HG02571 (cell line): ENCODE data around the gene CPNE8.

Experiments
- ATAC-seq: cut with Tn5 transposase; IDR thresholded peaks from one replicate; pipeline ENCODE4 v1.9.1; 2021; ENCODE audit warnings: mild to moderate bottlenecking, moderate library complexity; ENCODE audit not compliant: unreplicated experiment

The CPNE8 gene

GRCh38 chr12:38838056-38838850 is 67.1 kb downstream of the CPNE8 start:
- no peak for ATAC-seq

DNA sequence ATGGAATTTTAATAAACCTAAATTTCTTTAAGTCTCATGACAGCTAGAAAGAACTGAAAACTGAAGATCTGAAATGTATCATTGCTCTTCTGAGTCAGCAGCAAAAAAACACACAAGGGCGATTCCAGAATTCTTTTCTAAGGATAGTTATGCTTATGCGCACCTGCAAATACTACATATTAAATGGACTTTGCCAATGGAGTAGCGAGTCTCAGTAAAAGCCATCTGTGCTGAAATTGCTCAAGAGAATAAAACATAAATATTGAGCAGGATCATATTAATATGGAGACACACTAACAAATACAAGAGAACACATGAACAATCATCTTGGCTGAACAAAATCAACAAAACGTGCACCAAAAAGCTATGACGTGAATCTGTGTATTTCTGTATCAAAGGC is 73.7 kb downstream of the CPNE8 start:
- ATAC-seq, result no peak

DNA sequence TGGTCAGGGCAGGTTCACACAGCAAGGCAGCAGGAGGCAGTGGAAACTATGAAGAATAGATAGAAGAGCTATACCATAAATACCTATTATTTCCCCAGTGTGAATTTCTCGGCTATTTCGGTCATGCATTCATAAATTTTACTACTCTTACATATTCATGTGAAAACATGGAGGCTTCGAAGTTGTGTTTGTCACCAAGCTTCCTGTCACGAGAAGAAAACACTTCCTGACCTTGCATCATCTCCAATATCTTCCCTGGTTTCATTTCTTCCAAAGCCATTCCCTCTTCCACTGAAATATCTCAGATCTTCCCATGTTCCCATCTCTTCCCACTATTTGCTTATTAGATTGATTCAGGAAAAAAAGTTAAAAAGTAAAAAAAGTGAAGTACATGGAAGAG is 80.4 kb downstream of the CPNE8 start:
- ATAC-seq, result no peak

DNA sequence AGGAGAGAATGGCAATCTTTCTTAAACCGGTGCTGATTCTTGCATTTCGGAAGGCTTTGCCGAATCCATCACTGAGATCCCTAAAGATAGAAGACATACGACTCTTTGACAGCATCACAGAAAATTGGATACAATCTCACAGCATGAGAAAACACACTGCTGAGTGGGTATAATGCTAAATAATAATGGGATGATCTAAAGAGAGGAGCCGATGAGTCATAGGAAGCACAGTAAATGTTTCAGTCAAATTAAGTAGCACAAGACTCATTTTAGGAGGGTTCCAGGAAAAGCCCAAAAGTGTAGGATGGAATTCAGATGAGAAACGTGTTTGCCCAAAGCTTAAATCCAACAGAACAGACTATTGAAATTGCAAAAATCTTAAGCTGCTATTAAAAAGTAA is 81.7 kb downstream of the CPNE8 start:
- ATAC-seq, result no peak

- no peak for ATAC-seq
These were observed 82.1 kb downstream of the CPNE8 start for GRCh38 chr12:38823314-38823713.

DNA sequence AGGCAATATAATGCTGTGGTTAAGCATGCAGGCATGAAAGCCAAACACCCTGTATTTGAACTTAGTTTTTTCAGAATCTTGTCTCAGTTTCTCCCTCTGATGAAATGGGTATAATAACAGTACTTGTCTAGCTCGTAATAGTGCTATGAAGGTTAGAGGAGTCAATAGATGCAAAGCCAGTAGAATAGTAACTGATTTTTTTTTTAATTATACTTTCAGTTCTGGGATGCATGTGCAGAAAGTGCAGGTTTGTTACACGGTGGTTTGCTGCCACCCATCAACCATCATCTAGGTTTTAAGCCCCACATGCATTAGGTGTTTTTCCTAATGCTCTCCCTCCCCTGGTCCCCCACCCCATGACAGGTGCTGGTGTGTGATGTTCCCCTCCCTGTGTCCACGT is 87.4 kb downstream of the CPNE8 start:
- ATAC-seq, result no peak

DNA sequence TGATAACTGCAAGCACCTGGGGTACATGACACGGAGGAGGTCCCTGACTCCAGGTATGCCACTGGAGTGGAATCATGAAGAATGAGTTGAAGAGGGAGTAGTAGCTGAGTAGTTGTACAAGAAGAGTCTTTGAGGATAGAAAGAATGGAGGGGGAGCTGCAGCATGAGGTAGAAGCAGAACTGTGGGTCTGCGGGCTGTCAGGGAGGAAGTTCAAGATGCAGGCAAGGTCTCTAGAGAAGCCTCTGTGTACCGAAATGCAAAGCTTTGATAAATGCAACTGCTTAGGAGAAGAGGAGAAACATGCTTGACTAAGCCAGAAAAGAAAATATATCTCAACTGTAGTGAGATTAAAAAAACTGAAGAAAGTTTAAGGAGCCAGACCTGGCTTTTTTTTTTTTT is 91.5 kb downstream of the CPNE8 start:
- no peak for ATAC-seq

GRCh38 chr12:38811814-38812356 is 93.5 kb downstream of the CPNE8 start:
- no peak for ATAC-seq

- ATAC-seq, result no peak
These were observed 95.6 kb downstream of the CPNE8 start for GRCh38 chr12:38809832-38810231.

- ATAC-seq, result no peak
These were observed 117.3 kb downstream of the CPNE8 start for GRCh38 chr12:38788106-38788505.

GRCh38 chr12:38785381-38785780 is 120.0 kb downstream of the CPNE8 start:
- ATAC-seq, result no peak

DNA sequence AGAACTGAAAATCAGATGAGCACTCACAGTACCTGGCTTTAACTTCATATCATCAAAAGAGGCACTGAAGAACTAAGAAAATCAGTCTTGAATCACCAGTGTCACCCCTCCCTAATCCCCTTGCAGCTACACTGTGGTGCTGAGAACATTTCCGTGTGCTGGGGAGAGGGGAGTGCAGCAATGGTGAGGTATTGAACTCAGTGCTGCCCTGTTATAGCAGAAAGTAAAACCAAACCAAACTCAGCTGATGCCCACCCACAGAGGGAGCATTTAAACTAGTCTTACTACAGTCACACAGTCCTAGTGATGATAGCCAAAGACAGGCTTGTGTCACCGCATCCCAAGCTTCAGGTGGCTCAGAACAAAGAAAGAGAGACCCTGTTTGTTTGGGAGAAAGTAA is 122.1 kb downstream of the CPNE8 start:
- ATAC-seq, result no peak

- ATAC-seq, result no peak
These were observed 123.0 kb downstream of the CPNE8 start for GRCh38 chr12:38782359-38782758.

- no peak for ATAC-seq
These were observed 128.7 kb downstream of the CPNE8 start for GRCh38 chr12:38776647-38777046.

- peak; percentile 97 for ATAC-seq
These were observed 129.9 kb downstream of the CPNE8 start for GRCh38 chr12:38775457-38775856.

- ATAC-seq, result no peak
These were observed 133.0 kb downstream of the CPNE8 start for GRCh38 chr12:38772437-38772836.

- peak; percentile 58 for ATAC-seq
These were observed 133.5 kb downstream of the CPNE8 start for GRCh38 chr12:38771871-38772270.

DNA sequence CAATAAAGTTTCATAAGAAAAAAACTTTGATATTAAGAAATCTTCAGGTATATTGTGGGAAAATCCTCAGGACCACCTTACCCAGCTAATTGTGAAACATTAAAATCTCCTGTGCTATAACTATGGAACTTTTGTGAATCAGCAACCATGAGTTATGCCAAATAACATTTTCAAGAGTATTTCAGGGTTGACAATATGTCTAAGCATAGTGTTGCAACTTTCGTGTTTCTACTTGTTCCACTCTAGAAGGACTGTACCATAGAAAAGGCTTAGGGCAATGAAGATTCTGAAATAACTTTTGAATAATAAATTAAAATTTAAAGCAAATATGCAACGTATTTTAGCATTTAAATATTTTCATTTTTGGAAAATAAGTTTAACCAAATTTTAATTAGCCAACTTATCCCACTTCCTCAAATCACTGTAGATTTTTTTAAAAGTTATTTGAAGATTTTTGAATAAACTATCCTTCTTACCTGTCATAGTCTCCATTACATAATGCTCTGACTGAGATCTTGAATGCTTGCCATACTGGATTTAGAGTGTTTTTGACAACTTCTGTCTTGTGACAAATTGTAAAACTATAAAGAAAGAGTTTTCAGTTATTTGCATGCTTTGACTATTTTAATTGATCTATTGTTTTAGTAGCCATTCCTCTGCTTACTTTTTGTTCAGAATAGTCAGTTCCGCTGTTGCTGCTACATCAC is 143.6 kb downstream of the CPNE8 start:
- ATAC-seq, result no peak

- ATAC-seq, result no peak
These were observed 144.3 kb downstream of the CPNE8 start for GRCh38 chr12:38761111-38761510.

DNA sequence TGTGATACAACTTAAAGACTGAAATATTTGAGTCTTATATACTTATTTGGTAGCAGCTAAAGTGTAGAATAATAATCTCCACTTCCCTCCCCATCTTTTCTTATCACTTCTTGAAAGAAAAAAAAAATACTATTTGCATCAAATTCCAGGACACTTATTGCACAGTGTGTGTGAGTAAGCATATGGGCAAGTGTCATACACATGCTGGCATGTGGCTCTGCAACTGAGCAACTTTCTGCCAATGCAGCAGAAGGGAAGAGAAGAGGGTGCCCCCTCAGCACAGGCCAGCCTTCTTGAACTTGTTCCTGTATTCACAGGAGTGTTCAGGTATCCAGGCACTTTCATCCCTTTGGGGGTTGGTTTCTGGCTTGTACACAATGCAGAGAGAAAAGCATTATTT is 145.8 kb downstream of the CPNE8 start:
- ATAC-seq, result no peak

DNA sequence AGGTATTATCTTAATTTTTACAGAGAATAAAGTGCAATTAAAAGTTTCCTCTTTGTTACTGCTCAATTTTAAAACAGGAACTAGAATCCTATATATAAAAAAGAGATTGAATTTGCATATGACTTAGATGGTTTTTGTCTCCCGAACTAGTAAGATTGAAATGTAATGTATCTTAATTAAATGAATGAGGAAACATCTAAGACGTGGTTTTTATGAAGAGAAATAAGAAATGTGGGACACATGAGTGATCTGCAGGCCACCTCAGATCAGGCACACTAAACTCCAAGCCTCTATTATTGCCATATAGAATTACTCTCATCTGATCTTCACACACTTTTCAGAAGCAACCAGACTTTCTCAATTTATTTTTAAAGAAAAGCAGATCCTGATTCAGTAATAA is 158.6 kb downstream of the CPNE8 start:
- ATAC-seq, result no peak

GRCh38 chr12:38745601-38746000 is 159.8 kb downstream of the CPNE8 start:
- ATAC-seq, result no peak
